ENCODE results near the gene GCNT1.

GRCh38 chr9:76530458-76531110 is 71.6 kb downstream of the GCNT1 start:
- TF ChIP-seq POLR2AphosphoS5 (IDR thresholded peaks at IDR 0.05; ENCODE audit: borderline replicate concordance, low read depth, low read length) (no peak), EZH2 (IDR thresholded peaks at IDR 0.05) (no peak)

Data from SK-N-MC (cell line).